Activated B cell treated with CpG ODN at 0.5 μM for 24 hours (primary cell): ENCODE data around the gene ADRA2B. TPM values are rescaled to one million over a fixed set of nuclear protein-coding genes. Genes with fewer than 3 reads are reported as not detected.
A peak's percentile ranks its signal among the peaks of the same experiment; 100 is the strongest.

ENCODE experiments used
- ATAC-seq: fragments of 200-7000 bp; cut with Tn5 transposase; one replicate; pipeline ENCODE4 v1.10.0; 2021; ENCODE audit warnings: low read depth, mild to moderate bottlenecking, moderate library complexity
- CTCF ChIA-PET: fragments of 350-600 bp; sonication (Branson Sonifier 250); formaldehyde crosslinking; loops from one replicate; lab custom pipeline; 2021; ENCODE audit warnings: antibody characterized with exemption; lab: Charles Lee
- POLR2A ChIA-PET: fragments of 350-600 bp; sonication (Branson Sonifier 250); formaldehyde crosslinking; loops from one replicate; lab custom pipeline; 2021; ENCODE audit warnings: antibody characterized with exemption; lab: Charles Lee
- DNase-seq: peaks from one replicate; pipeline ENCODE4 v3.0.0; 2022
- H3K27ac Mint-ChIP-seq: one replicate; pipeline ENCODE4 v1.8.0; 2020; ENCODE audit warnings: mixed read lengths
- H3K27me3 Mint-ChIP-seq: one replicate; pipeline ENCODE4 v1.8.0; 2021; ENCODE audit warnings: mixed read lengths
- H3K36me3 Mint-ChIP-seq: one replicate; pipeline ENCODE4 v1.8.0; 2021; ENCODE audit warnings: low read depth, mixed read lengths
- H3K4me1 Mint-ChIP-seq: one replicate; pipeline ENCODE4 v1.8.0; 2021; ENCODE audit warnings: mixed read lengths
- H3K4me3 Mint-ChIP-seq: one replicate; pipeline ENCODE4 v1.8.0; 2020; ENCODE audit warnings: mild to moderate bottlenecking, mixed read lengths
- H3K9me3 Mint-ChIP-seq: one replicate; pipeline ENCODE4 v1.8.0; 2020; ENCODE audit warnings: mixed read lengths
- intact Hi-C: fragments of 100-400 bp; cut with micrococcal nuclease; formaldehyde crosslinking; loops from one replicate; pipeline ENCODE4 v1.15.1; 2024
- total RNA-seq: library from RNA; stranded (reverse); gene quantifications from 2 replicates; pipeline ENCODE4 v1.2.3, GENCODE V29; 2022
- TF ChIP-seq, protein P1 (sequence below): fragments of 200-600 bp; IDR thresholded peaks from one replicate; pipeline ENCODE4 v1.8.0; 2022; ENCODE audit warnings: antibody characterized with exemption, mild to moderate bottlenecking

ADRA2B gene
- total RNA-seq, 1 donor from 2014 or later = 0.11 TPM

DNA sequence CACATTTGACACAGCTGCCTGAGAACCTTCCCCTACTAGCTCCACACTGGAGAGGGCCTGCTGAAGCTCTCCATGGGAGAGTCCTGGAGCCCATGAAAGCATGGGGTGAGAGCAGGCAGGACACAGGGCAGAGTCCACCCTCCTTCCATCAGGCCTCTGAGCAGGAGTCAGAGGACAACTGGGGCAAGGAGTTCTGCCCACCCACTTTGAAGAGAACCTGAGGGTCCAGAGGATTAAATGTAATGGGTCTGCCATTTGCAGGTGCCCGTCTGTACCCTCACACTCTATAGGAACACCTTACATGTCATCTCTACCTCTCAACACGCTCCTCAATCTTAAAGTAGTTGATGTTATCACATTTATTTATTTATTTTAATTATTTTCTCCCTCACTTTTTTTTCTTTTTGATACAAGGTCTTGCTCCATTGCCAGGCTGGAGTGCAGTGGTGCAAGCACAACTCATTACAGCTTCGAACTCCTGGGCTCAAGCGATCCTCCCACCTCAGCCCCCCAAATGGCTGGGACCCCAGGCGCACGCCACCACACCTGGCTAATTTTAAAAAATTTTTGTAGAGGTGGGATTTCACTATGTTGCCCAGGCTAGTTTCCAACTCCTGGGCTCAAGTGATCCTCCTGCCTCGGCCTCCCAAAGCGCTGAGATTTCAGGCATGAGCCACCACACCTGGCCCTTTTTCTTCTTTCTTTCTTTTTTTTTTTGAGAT lies 10.2 kb downstream of the ADRA2B start:
- H3K9me3 Mint-ChIP-seq = peaks cover 9% of the 10 kb centered on the region
- H3K27me3 Mint-ChIP-seq = peaks cover 3% of the 10 kb centered on the region
- POLR2A ChIA-PET = no interaction called here
- no peak overlapping the region for H3K4me3 Mint-ChIP-seq
- no peak for ATAC-seq
- no peak overlapping the region for H3K27ac Mint-ChIP-seq
- TF ChIP-seq, protein P1, sequence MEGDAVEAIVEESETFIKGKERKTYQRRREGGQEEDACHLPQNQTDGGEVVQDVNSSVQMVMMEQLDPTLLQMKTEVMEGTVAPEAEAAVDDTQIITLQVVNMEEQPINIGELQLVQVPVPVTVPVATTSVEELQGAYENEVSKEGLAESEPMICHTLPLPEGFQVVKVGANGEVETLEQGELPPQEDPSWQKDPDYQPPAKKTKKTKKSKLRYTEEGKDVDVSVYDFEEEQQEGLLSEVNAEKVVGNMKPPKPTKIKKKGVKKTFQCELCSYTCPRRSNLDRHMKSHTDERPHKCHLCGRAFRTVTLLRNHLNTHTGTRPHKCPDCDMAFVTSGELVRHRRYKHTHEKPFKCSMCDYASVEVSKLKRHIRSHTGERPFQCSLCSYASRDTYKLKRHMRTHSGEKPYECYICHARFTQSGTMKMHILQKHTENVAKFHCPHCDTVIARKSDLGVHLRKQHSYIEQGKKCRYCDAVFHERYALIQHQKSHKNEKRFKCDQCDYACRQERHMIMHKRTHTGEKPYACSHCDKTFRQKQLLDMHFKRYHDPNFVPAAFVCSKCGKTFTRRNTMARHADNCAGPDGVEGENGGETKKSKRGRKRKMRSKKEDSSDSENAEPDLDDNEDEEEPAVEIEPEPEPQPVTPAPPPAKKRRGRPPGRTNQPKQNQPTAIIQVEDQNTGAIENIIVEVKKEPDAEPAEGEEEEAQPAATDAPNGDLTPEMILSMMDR = no peak
- intact Hi-C loops = no loop called here
- peaks cover 2% of the 10 kb centered on the region for H3K4me1 Mint-ChIP-seq
- peaks cover 2% of the 10 kb centered on the region for H3K36me3 Mint-ChIP-seq
- CTCF ChIA-PET = no interaction called here
- DNase-seq = no peak

- intact Hi-C loops = no loop called here
- peaks cover 3% of the 10 kb centered on the region for H3K27me3 Mint-ChIP-seq
These were observed 11.0 kb downstream of the ADRA2B start for GRCh38 chr2:96105152-96105915.

GRCh38 chr2:96104487-96104861 lies 11.9 kb downstream of the ADRA2B start:
- intact Hi-C loops = no loop called here
- DNase-seq (peak; percentile 11), ATAC-seq (no peak)
- no peak overlapping the region for H3K4me3 Mint-ChIP-seq
- peaks cover 3% of the 10 kb centered on the region for H3K27me3 Mint-ChIP-seq
- H3K9me3 Mint-ChIP-seq = peaks cover 9% of the 10 kb centered on the region
- CTCF ChIA-PET = no interaction called here
- POLR2A ChIA-PET = no interaction called here
- no peak overlapping the region for H3K27ac Mint-ChIP-seq
- H3K36me3 Mint-ChIP-seq = peaks cover 2% of the 10 kb centered on the region
- TF ChIP-seq, protein P1 = no peak
- H3K4me1 Mint-ChIP-seq = peaks cover 2% of the 10 kb centered on the region

More at GRCh38 chr2:96105152-96105915, 11.0 kb downstream of the ADRA2B start:
- ATAC-seq (no peak), DNase-seq (peak; percentile 4)
- ChIA-PET POLR2A (no interaction called here), CTCF (no interaction called here)
- peaks cover 2% of the 10 kb centered on the region for H3K36me3 Mint-ChIP-seq
- TF ChIP-seq, protein P1 = no peak
- H3K27ac Mint-ChIP-seq = no peak overlapping the region
- peaks cover 9% of the 10 kb centered on the region for H3K9me3 Mint-ChIP-seq
- H3K4me1 Mint-ChIP-seq = peaks cover 2% of the 10 kb centered on the region
- H3K4me3 Mint-ChIP-seq = no peak overlapping the region

DNA sequence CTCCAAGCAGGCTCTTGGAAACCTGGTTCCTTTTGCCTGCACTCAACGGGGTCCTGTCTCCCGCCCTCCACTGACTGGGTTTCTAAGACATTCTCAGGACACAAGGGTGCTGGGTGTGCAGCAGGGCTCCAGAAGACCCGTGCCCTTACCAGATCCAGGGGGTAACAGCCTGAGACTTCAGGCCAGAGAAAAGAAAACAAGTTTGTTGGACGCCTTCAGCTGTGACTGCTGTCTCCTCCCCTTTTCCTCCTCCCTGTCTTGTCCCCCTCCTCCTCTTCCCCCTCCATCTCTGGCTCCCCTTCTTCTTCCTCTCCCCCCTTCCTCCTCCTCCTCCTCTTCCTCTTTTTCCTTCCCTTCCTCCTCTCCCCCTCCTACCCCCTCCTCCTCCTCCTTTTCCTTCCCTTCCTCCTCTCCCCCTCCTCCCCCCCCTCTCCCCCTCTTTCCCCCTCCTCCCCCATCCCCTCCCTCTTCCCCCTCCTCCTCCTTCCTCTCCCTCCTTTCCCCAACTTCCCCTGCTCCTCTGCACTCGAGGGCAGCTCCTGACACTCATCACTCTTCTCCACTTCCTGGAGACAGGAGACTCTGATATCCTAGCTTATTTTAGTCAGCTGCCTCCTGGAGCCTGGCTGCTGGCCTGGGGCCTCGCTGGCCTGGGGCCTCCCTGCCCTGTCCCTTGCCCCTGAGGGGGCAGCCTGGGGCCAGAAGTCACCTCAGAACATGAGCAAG lies 12.4 kb downstream of the ADRA2B start:
- DNase-seq = no peak
- CTCF ChIA-PET = no interaction called here
- POLR2A ChIA-PET = no interaction called here

More for the DNA sequence above, 12.4 kb downstream of the ADRA2B start:
- Mint-ChIP-seq H3K9me3 (peaks cover 9% of the 10 kb centered on the region), H3K4me3 (no peak overlapping the region), H3K36me3 (peaks cover 2% of the 10 kb centered on the region), H3K27me3 (peaks cover 3% of the 10 kb centered on the region), H3K27ac (no peak overlapping the region), H3K4me1 (peaks cover 2% of the 10 kb centered on the region)
- intact Hi-C loops = no loop called here
- no peak for ATAC-seq
- TF ChIP-seq, protein P1 = no peak
